IMR-90 (cell line): ENCODE measurements around the gene DVL3. TPM values are rescaled to one million over a fixed set of nuclear protein-coding genes. Genes with fewer than 3 reads are reported as not detected.
"Not testable (repeated sequence)": the region's sequence is repeated elsewhere in the genome, so short reads cannot be mapped to it uniquely, and the experiment has no call there.

Source experiments
- ATAC-seq: fragments of 200-7000 bp; cut with Tn5 transposase; 2 replicates; pipeline ENCODE4 v1.9.1; 2020; ENCODE audit warnings: low read depth, mild to moderate bottlenecking, moderate library complexity
- BruUV-seq: library from RNA; stranded (reverse); fragments of 400-500 nt; replicated peaks from 2 replicates; lab custom pipeline; 2021; lab: Mats Ljungman, UMichigan
- CTCF ChIA-PET: fragments of 300-600 bp; formaldehyde crosslinking; extraction: SDS; loops from one replicate; lab custom pipeline; 2021; ENCODE audit warnings: antibody characterized with exemption; lab: Yijun Ruan, JAX
- POLR2A ChIA-PET: fragments of 300-600 bp; sonication (Branson Sonifier 250); formaldehyde crosslinking; loops from one replicate; lab custom pipeline; 2022; ENCODE audit warnings: antibody characterized with exemption; ENCODE audit not compliant: unreplicated experiment; lab: Charles Lee
- DNase-seq: peaks from one replicate; pipeline ENCODE4 v3.0.0; 2013
- H2AFZ ChIP-seq: replicated peaks from 2 replicates; pipeline ENCODE3; 2013; ENCODE audit warnings: low read length, mild to moderate bottlenecking; ENCODE audit not compliant: poor library complexity
- H2AK5ac ChIP-seq: 2 replicates; pipeline ENCODE4 v1.6.1; 2013; ENCODE audit warnings: low read depth, low read length, inconsistent platforms
- H2AK9ac ChIP-seq: replicated peaks from 2 replicates; pipeline ENCODE3; 2013; ENCODE audit warnings: mild to moderate bottlenecking, low read depth, low read length, moderate library complexity; ENCODE audit not compliant: poor library complexity
- H2BK120ac ChIP-seq: 2 replicates; pipeline ENCODE4 v1.6.1; 2013; ENCODE audit warnings: low read depth, low read length, inconsistent platforms
- H2BK15ac ChIP-seq: 3 replicates; pipeline ENCODE4 v1.6.1; 2013; ENCODE audit warnings: low read depth, low read length, inconsistent platforms
- H2BK20ac ChIP-seq: 2 replicates; pipeline ENCODE4 v1.6.1; 2013; ENCODE audit warnings: low read depth, mild to moderate bottlenecking, inconsistent platforms, low read length, moderate library complexity
- H2BK5ac ChIP-seq: 2 replicates; pipeline ENCODE4 v1.6.1; 2013; ENCODE audit warnings: mild to moderate bottlenecking, low read depth, low read length, inconsistent platforms; ENCODE audit not compliant: poor library complexity, severe bottlenecking
- H3K14ac ChIP-seq: replicated peaks from 2 replicates; pipeline ENCODE4 v1.6.1; 2013; ENCODE audit warnings: low read depth, low read length, inconsistent platforms
- H3K18ac ChIP-seq: 2 replicates; pipeline ENCODE4 v1.6.1; 2013; ENCODE audit warnings: low read depth, low read length, control low read depth
- H3K23ac ChIP-seq: 2 replicates; pipeline ENCODE4 v1.6.1; 2013; ENCODE audit warnings: low read depth, low read length, inconsistent platforms
- H3K27ac ChIP-seq: 2 replicates; pipeline ENCODE4 v1.5.1; 2013; ENCODE audit warnings: mild to moderate bottlenecking, control low read depth, low read length; ENCODE audit not compliant: insufficient read depth
- H3K27me3 ChIP-seq: 2 replicates; pipeline ENCODE4 v1.6.1; 2013; ENCODE audit warnings: low read length; ENCODE audit not compliant: control insufficient read depth, insufficient read depth
- H3K36me3 ChIP-seq: 2 replicates; pipeline ENCODE4 v1.6.1; 2013; ENCODE audit warnings: low read length, mixed read lengths; ENCODE audit not compliant: control insufficient read depth, insufficient read depth
- H3K4ac ChIP-seq: 2 replicates; pipeline ENCODE4 v1.6.1; 2013; ENCODE audit warnings: low read depth, low read length, inconsistent platforms
- H3K4me1 ChIP-seq: 2 replicates; pipeline ENCODE4 v1.6.1; 2013; ENCODE audit warnings: low read length, mixed read lengths; ENCODE audit not compliant: control insufficient read depth, insufficient read depth
- H3K4me2 ChIP-seq: 2 replicates; pipeline ENCODE4 v1.6.1; 2013; ENCODE audit warnings: low read depth, mild to moderate bottlenecking, control low read depth, low read length, moderate library complexity
- H3K4me3 ChIP-seq: 2 replicates; pipeline ENCODE4 v1.5.1; 2013; ENCODE audit warnings: low read depth, mild to moderate bottlenecking, control low read depth, low read length, moderate library complexity; ENCODE audit not compliant: insufficient read depth
- H3K56ac ChIP-seq: 2 replicates; pipeline ENCODE4 v1.6.1; 2013; ENCODE audit warnings: low read length, inconsistent platforms; ENCODE audit not compliant: insufficient read depth; ENCODE audit errors: extremely low read depth
- H3K79me1 ChIP-seq, 2 experiments: 2 replicates each; pipeline ENCODE4 v1.6.1; 2013; ENCODE audit warnings: low read length in 2 of 2, inconsistent platforms in 1 of 2, low read depth in 1 of 2
- H3K9ac ChIP-seq: 2 replicates; pipeline ENCODE4 v1.6.1; 2013; ENCODE audit warnings: low read depth, low read length, control low read depth
- H3K9me1 ChIP-seq: 2 replicates; pipeline ENCODE4 v1.6.1; 2013; ENCODE audit warnings: low read length, inconsistent platforms; ENCODE audit not compliant: insufficient read depth
- H3K9me3 ChIP-seq: 2 replicates; pipeline ENCODE4 v1.6.1; 2013; ENCODE audit warnings: low read length; ENCODE audit not compliant: control insufficient read depth, insufficient read depth
- H4K20me1 ChIP-seq: 2 replicates; pipeline ENCODE4 v1.6.1; 2013; ENCODE audit warnings: low read length, inconsistent platforms; ENCODE audit not compliant: insufficient read depth
- H4K5ac ChIP-seq: 2 replicates; pipeline ENCODE4 v1.6.1; 2013; ENCODE audit warnings: mild to moderate bottlenecking, low read depth, low read length, control low read depth
- H4K8ac ChIP-seq, 2 experiments: 2 replicates each; pipeline ENCODE4 v1.6.1; 2013; ENCODE audit warnings: low read depth in 2 of 2, low read length in 2 of 2, control low read depth in 1 of 2, inconsistent platforms in 1 of 2
- H4K91ac ChIP-seq: 2 replicates; pipeline ENCODE4 v1.6.1; 2013; ENCODE audit warnings: low read depth, low read length, inconsistent platforms; ENCODE audit not compliant: insufficient read depth
- RAD21 ChIP-seq: IDR thresholded peaks from 2 replicates; pipeline ENCODE4 v1.6.1; 2012; ENCODE audit warnings: low read length, improper control_type of control experiment
- WGBS, 2 experiments: methylation state at CpG; one replicate each; pipeline versions ENCODE4 v1.1.5 to v1.1.7; 2013; ENCODE audit warnings: missing lambda C conversion rate in 2 of 2; ENCODE audit not compliant: insufficient read length in 1 of 2; ENCODE audit errors: extremely low coverage in 2 of 2; 5-methylcytosine and 5-hydroxymethylcytosine counted together
- dilution Hi-C: fragments of 300-500 bp; cut with HindIII; formaldehyde crosslinking; loops from one replicate; pipeline ENCODE4 v1.14.3; 2018; ENCODE audit warnings: low sequenced_read_pairs; ENCODE audit not compliant: unreplicated experiment
- in situ Hi-C: fragments of 300-500 bp; cut with MboI; formaldehyde crosslinking; loops from 3 replicates; pipeline ENCODE4 v1.14.3; 2019; ENCODE audit warnings: low sequenced_read_pairs, inconsistent platforms, mixed read lengths
- intact Hi-C: fragments of 100-400 bp; cut with micrococcal nuclease; formaldehyde crosslinking; loops from 2 replicates; pipeline ENCODE4 v1.10.0; 2022
- polyA plus RNA-seq, 3 experiments: library from polyadenylated mRNA; depleted of rRNA; stranded (reverse); fragments of >200 nt; gene quantifications; 2 replicates each; pipeline ENCODE4 v1.2.3, GENCODE V29; 2012; ENCODE audit warnings: low replicate concordance in 1 of 3
- total RNA-seq: library from RNA; depleted of rRNA; stranded (reverse); fragments of >200 nt; gene quantifications from 2 replicates; pipeline ENCODE4 v1.2.3, GENCODE V29; 2012
- TF ChIP-seq, protein P1 (sequence below): conservative IDR thresholded peaks from 2 replicates; pipeline ENCODE4 v1.5.1; 2012; ENCODE audit warnings: mild to moderate bottlenecking, low read depth, low read length, improper control_type of control experiment

The DVL3 gene
- total and polyA plus RNA-seq, 2 of the 4 experiments (the other 2 are of a cell fraction), result 23.3 to 40.4 TPM

DNA sequence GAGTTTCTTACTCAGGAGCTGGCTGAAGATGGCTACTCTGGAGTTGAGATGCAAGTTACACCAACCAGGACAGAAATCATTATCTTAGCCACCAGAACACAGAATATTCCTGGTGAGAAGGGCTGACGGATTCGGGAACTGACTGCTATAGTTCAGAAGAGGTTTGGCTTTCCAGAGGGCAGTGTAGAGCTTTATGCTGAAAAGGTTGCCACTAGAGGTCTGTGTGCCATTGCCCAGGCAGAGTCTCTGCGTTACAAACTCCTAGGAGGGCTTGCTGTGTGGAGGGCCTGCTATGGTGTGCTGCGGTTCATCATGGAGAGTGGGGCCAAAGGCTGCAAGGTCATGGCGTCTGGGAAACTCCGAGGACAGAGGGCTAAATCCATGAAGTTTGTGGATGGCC is 5.4 kb upstream of the DVL3 start:
- H3K23ac ChIP-seq, H4K8ac ChIP-seq, H2AK9ac ChIP-seq, CTCF ChIA-PET, in situ Hi-C loops, BruUV-seq, H4K20me1 ChIP-seq, H3K27me3 ChIP-seq, H3K4me1 ChIP-seq, H3K14ac ChIP-seq, H3K4me2 ChIP-seq, H3K56ac ChIP-seq, POLR2A ChIA-PET, H3K36me3 ChIP-seq, H3K9ac ChIP-seq, H2AK5ac ChIP-seq, H4K91ac ChIP-seq, H2BK15ac ChIP-seq, H3K9me1 ChIP-seq, H3K4me3 ChIP-seq, H2BK20ac ChIP-seq, H4K5ac ChIP-seq, H2BK5ac ChIP-seq, H3K27ac ChIP-seq, DNase-seq, H2AFZ ChIP-seq, H3K18ac ChIP-seq, H3K9me3 ChIP-seq, H2BK120ac ChIP-seq, dilution Hi-C loops, H3K4ac ChIP-seq: not testable (repeated sequence)
- ATAC-seq, result peak; percentile 33; the same call in 1 of the 2 replicates
- intact Hi-C loops, result loop anchor here (5.0 kb wide), 1 partner anchor 103 kb away; no protein-coding TSS in a partner anchor
- TF ChIP-seq, protein P1, sequence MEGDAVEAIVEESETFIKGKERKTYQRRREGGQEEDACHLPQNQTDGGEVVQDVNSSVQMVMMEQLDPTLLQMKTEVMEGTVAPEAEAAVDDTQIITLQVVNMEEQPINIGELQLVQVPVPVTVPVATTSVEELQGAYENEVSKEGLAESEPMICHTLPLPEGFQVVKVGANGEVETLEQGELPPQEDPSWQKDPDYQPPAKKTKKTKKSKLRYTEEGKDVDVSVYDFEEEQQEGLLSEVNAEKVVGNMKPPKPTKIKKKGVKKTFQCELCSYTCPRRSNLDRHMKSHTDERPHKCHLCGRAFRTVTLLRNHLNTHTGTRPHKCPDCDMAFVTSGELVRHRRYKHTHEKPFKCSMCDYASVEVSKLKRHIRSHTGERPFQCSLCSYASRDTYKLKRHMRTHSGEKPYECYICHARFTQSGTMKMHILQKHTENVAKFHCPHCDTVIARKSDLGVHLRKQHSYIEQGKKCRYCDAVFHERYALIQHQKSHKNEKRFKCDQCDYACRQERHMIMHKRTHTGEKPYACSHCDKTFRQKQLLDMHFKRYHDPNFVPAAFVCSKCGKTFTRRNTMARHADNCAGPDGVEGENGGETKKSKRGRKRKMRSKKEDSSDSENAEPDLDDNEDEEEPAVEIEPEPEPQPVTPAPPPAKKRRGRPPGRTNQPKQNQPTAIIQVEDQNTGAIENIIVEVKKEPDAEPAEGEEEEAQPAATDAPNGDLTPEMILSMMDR, result 0 out of 2 replicates have a peak, but pooled peaks have one; percentile 18
- peak; percentile 24; the same call in 1 of the 2 replicates for TF ChIP-seq RAD21
- WGBS, 2 experiments, result 82% methylated on average over 4 of the region's 6 CpGs; no CpG with 5 or more reads in 1 of the 2 experiments
- peaks cover 4 to 14% of the 10 kb centered on the region in 2 experiments for H3K79me1 ChIP-seq
